ENCODE measurements around the gene ST7.

DNA sequence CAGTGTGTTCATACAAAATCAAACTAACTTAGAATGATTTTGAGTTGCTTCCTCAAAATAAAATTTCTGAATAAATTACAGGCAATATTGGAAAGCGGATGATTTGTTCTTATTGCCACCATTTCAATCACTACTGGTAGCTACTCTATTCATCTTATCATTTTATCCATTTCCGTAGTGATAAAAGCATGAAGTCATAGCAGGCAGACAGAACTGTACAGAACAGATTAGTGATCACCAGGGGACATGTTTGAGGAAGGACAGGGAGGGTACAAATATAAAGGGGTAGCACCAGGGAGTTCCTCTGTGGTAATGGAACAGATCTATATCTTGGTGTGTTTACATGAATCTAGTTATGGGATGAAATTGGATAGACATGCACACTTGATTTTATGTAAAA is 231.1 kb downstream of the ST7 start:
- TF ChIP-seq EZH2 (IDR thresholded peaks at IDR 0.05; ENCODE audit: low read depth, low read length, severe bottlenecking) (no peak), TAF1 (IDR thresholded peaks at IDR 0.05; ENCODE audit: low read depth, low read length) (no peak), SIN3A (conservative IDR thresholded peaks at IDR 0.05 in 1 of 2, IDR thresholded peaks at IDR 0.05 in 1 of 2; ENCODE audit: low read depth in 1 of 2, low read length in 2 of 2) (no peak), SRF (IDR thresholded peaks at IDR 0.05; ENCODE audit: low read depth, low read length) (no peak), KDM1A (IDR thresholded peaks at IDR 0.05; ENCODE audit: borderline replicate concordance, low read length) (no peak), SUZ12 (IDR thresholded peaks at IDR 0.05; ENCODE audit: low read length) (no peak), POLR2AphosphoS5 (IDR thresholded peaks at IDR 0.05; ENCODE audit: low read depth, low read length) (no peak)
- TF ChIP-seq, protein P1, sequence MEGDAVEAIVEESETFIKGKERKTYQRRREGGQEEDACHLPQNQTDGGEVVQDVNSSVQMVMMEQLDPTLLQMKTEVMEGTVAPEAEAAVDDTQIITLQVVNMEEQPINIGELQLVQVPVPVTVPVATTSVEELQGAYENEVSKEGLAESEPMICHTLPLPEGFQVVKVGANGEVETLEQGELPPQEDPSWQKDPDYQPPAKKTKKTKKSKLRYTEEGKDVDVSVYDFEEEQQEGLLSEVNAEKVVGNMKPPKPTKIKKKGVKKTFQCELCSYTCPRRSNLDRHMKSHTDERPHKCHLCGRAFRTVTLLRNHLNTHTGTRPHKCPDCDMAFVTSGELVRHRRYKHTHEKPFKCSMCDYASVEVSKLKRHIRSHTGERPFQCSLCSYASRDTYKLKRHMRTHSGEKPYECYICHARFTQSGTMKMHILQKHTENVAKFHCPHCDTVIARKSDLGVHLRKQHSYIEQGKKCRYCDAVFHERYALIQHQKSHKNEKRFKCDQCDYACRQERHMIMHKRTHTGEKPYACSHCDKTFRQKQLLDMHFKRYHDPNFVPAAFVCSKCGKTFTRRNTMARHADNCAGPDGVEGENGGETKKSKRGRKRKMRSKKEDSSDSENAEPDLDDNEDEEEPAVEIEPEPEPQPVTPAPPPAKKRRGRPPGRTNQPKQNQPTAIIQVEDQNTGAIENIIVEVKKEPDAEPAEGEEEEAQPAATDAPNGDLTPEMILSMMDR (IDR thresholded peaks at IDR 0.05; ENCODE audit: control extremely low read depth in 1 of 3, insufficient read depth in 1 of 3, low read depth in 1 of 3, low read length in 3 of 3): no peak
- TF ChIP-seq, protein P2, sequence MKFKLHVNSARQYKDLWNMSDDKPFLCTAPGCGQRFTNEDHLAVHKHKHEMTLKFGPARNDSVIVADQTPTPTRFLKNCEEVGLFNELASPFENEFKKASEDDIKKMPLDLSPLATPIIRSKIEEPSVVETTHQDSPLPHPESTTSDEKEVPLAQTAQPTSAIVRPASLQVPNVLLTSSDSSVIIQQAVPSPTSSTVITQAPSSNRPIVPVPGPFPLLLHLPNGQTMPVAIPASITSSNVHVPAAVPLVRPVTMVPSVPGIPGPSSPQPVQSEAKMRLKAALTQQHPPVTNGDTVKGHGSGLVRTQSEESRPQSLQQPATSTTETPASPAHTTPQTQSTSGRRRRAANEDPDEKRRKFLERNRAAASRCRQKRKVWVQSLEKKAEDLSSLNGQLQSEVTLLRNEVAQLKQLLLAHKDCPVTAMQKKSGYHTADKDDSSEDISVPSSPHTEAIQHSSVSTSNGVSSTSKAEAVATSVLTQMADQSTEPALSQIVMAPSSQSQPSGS (IDR thresholded peaks at IDR 0.05; ENCODE audit: low read length): no peak

Measured in H1 (cell line).